GM19193 (cell line): Measurements from ENCODE around the gene EHHADH.

Source experiments
- POLR2A ChIP-seq: IDR thresholded peaks from 4 replicates; pipeline ENCODE4 v1.6.1; 2011; ENCODE audit not compliant: insufficient read depth, insufficient read length; ENCODE audit errors: extremely low read depth

Gene EHHADH

GRCh38 chr3:185172086-185173049 is 81.5 kb downstream of the EHHADH start:
- TF ChIP-seq POLR2A = no peak

- TF ChIP-seq POLR2A = no peak
Measured at GRCh38 chr3:185164428-185165217, 89.2 kb downstream of the EHHADH start.

GRCh38 chr3:185162634-185163033 is 91.2 kb downstream of the EHHADH start:
- TF ChIP-seq POLR2A = no peak

GRCh38 chr3:185161761-185162160 is 92.1 kb downstream of the EHHADH start:
- TF ChIP-seq POLR2A = no peak

- no peak for TF ChIP-seq POLR2A
Measured at GRCh38 chr3:185157347-185157746, 96.5 kb downstream of the EHHADH start.

- TF ChIP-seq POLR2A = no peak
Measured at GRCh38 chr3:185155678-185156077, 98.2 kb downstream of the EHHADH start.

- TF ChIP-seq POLR2A = no peak
Measured at GRCh38 chr3:185153861-185154629, 99.8 kb downstream of the EHHADH start.

- TF ChIP-seq POLR2A = no peak
Measured at GRCh38 chr3:185153171-185153771, 100.6 kb downstream of the EHHADH start.

- TF ChIP-seq POLR2A = no peak
Measured at GRCh38 chr3:185152410-185153170, 101.3 kb downstream of the EHHADH start, which contains the start of gene C3orf70. Gene C3orf70 (minus strand): TSS chr3:185153060. CDS start chr3:185152823, 237 bp downstream.

- no peak for TF ChIP-seq POLR2A
Measured at GRCh38 chr3:185151964-185152409, 101.9 kb downstream of the EHHADH start.

- no peak for TF ChIP-seq POLR2A
Measured at GRCh38 chr3:185151101-185151963, 102.5 kb downstream of the EHHADH start.

GRCh38 chr3:185150561-185150960 is 103.3 kb downstream of the EHHADH start:
- no peak for TF ChIP-seq POLR2A

GRCh38 chr3:185149591-185149990 is 104.3 kb downstream of the EHHADH start:
- TF ChIP-seq POLR2A = no peak
